ENCODE measurements around the gene HBE1. TPM values are rescaled to one million over a fixed set of nuclear protein-coding genes. Genes with fewer than 3 reads are reported as not detected.

HBE1 gene
- total and polyA plus RNA-seq, 10 donors: 0.21 to 1.8 (median 0.37) TPM; not detected in 5

GRCh38 chr11:5229356-5229755 lies 40.4 kb downstream of the HBE1 start:
- intact Hi-C loops (cut with DNase I; ENCODE audit: low total_unique reads): no loop called here
- no peak overlapping the region for H3K4me3 ChIP-seq
- H3K27me3 ChIP-seq (replicated peaks in 1 of 7): no peaks in the 10 kb centered on the region
- no peaks in the 10 kb centered on the region for H3K4me1 ChIP-seq
- no peaks in the 10 kb centered on the region for H3K36me3 ChIP-seq
- 86 to 97% (median 89%) methylated on average over 1 of the region's 1 CpG for WGBS, 5 donors
- no peak overlapping the region for H3K27ac ChIP-seq
- no peak for DNase-seq
- no peaks in the 10 kb centered on the region for H3K9me3 ChIP-seq
- TF ChIP-seq POLR2A (IDR thresholded peaks at IDR 0.05) (no peak), CTCF (IDR thresholded peaks at IDR 0.05 in 8 of 11, conservative IDR thresholded peaks at IDR 0.05 in 3 of 11) (no peak), POLR2AphosphoS5 (IDR thresholded peaks at IDR 0.05) (no peak)

DNA sequence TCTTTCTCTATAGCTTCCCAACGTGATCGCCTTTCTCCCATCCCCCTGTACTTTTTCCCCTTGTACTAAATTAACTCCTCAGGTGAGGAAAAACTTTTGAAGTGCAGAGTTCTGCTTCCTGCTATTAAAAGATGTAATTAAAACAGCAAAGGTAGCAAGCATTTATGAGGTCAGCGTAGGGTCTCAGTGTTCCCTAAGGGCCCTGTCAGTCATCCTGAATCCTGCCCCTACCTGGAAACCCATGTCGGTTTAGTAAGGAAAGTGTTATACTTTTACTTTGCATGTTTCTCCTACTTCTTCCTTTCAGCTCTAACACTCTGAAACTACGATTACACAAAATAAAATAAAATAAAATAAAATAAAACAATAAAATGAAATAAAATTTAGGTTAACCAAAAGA lies 41.6 kb downstream of the HBE1 start:
- intact Hi-C loops (cut with DNase I; ENCODE audit: low total_unique reads): no loop called here
- no peak overlapping the region for H3K4me3 ChIP-seq
- no peaks in the 10 kb centered on the region for H3K4me1 ChIP-seq
- no peaks in the 10 kb centered on the region for H3K27me3 ChIP-seq (replicated peaks in 1 of 7)
- DNase-seq: no peak
- no peak for TF ChIP-seq POLR2AphosphoS5 (IDR thresholded peaks at IDR 0.05)
- TF ChIP-seq CTCF (IDR thresholded peaks at IDR 0.05 in 8 of 11, conservative IDR thresholded peaks at IDR 0.05 in 3 of 11): no peak
- TF ChIP-seq POLR2A (IDR thresholded peaks at IDR 0.05): no peak
- no peak overlapping the region for H3K27ac ChIP-seq
- no peaks in the 10 kb centered on the region for H3K9me3 ChIP-seq
- 77 to 85% (median 80%) methylated on average over 5 of the region's 5 CpGs for WGBS, 5 donors
- no peaks in the 10 kb centered on the region for H3K36me3 ChIP-seq

- H3K27me3 ChIP-seq (replicated peaks in 1 of 7): no peaks in the 10 kb centered on the region
- H3K27ac ChIP-seq: no peak overlapping the region
- WGBS, 5 donors: 38 to 74% (median 64%) methylated on average over 1 of the region's 1 CpG
- no peak overlapping the region for H3K4me3 ChIP-seq
- H3K9me3 ChIP-seq: no peaks in the 10 kb centered on the region
- intact Hi-C loops (cut with DNase I; ENCODE audit: low total_unique reads): no loop called here
- no peaks in the 10 kb centered on the region for H3K4me1 ChIP-seq
- TF ChIP-seq CTCF (IDR thresholded peaks at IDR 0.05 in 8 of 11, conservative IDR thresholded peaks at IDR 0.05 in 3 of 11) (no peak), POLR2A (IDR thresholded peaks at IDR 0.05) (no peak), POLR2AphosphoS5 (IDR thresholded peaks at IDR 0.05) (no peak)
- DNase-seq: no peak
- no peaks in the 10 kb centered on the region for H3K36me3 ChIP-seq
These were observed 42.1 kb downstream of the HBE1 start for GRCh38 chr11:5227681-5228080.

- no peak for TF ChIP-seq CTCF (IDR thresholded peaks at IDR 0.05 in 8 of 11, conservative IDR thresholded peaks at IDR 0.05 in 3 of 11)
- TF ChIP-seq POLR2A (IDR thresholded peaks at IDR 0.05): no peak
- no peak for TF ChIP-seq POLR2AphosphoS5 (IDR thresholded peaks at IDR 0.05)
- Histone ChIP-seq H3K4me3 (no peak within 1 kb of the TSS), H3K4me1 (no peaks in the 10 kb centered on the region), H3K27me3 (replicated peaks in 1 of 7) (no peaks in the 10 kb centered on the region), H3K36me3 (no peaks in the 10 kb centered on the region), H3K27ac (no peak within 1 kb of the TSS), H3K9me3 (peaks cover 0 to 5% (median 0%) of the 10 kb centered on the region in 8 donors)
- intact Hi-C loops (cut with DNase I; ENCODE audit: low total_unique reads): no loop called here
- 79 to 88% (median 84%) methylated on average over 3 of the region's 3 CpGs for WGBS, 5 donors
- no peak for DNase-seq
These were observed 42.9 kb downstream of the HBE1 start, which contains the start of gene HBB for GRCh38 chr11:5226732-5227310. Gene HBB, minus strand, starts transcription at chr11:5227071. Its CDS starts 50 bp downstream, at chr11:5227021.

Data from spleen (tissue), 11 donors.